A549 (cell line): ENCODE data around the gene CHP2.

ENCODE experiments used
- CTCF ChIP-seq: fragments of >200 bp; sonication (Bioruptor Twin); formaldehyde crosslinking; IDR thresholded peaks from 3 replicates; pipeline ENCODE4 v1.5.1; 2016
- FOSL2 ChIP-seq, 2 experiments: fragments of 450-650 bp in 1 of 2; fragments of >200 bp in 1 of 2; sonication (Bioruptor Twin) in 1 of 2; formaldehyde crosslinking; IDR thresholded peaks; 2 replicates each; pipeline versions ENCODE4 v1.5.0 to v1.6.1; 2016 to 2020; ENCODE audit warnings: mild to moderate bottlenecking in 1 of 2, moderate library complexity in 1 of 2
- HDAC2 ChIP-seq: fragments of 200-600 bp; sonication (generic); IDR thresholded peaks from 2 replicates; pipeline ENCODE4 v1.6.1; 2016
- MAFK ChIP-seq: fragments of 450-650 bp; IDR thresholded peaks from 2 replicates; pipeline ENCODE4 v1.6.1; 2014; ENCODE audit not compliant: partially characterized antibody
- MYC ChIP-seq: IDR thresholded peaks from 2 replicates; pipeline ENCODE4 v1.6.1; 2012; ENCODE audit warnings: mild to moderate bottlenecking, inconsistent platforms, low read length, improper control_type of control experiment, borderline replicate concordance
- POLR2A ChIP-seq: IDR thresholded peaks from 2 replicates; pipeline ENCODE4 v1.6.1; 2012; ENCODE audit warnings: mild to moderate bottlenecking, low read length
- RAD21 ChIP-seq, 2 experiments: fragments of >200 bp in 1 of 2; sonication (Bioruptor Twin) in 1 of 2; formaldehyde crosslinking in 1 of 2; IDR thresholded peaks in 1 of 2; conservative IDR thresholded peaks in 1 of 2; 2 replicates in 1 of 2; 3 replicates in 1 of 2; pipeline ENCODE4 v1.6.1; 2012 to 2018; ENCODE audit warnings: inconsistent platforms in 1 of 2
- RNF2 ChIP-seq: fragments of 200-600 bp; sonication (generic); IDR thresholded peaks from 2 replicates; pipeline ENCODE4 v1.6.1; 2016; ENCODE audit warnings: low read depth, mild to moderate bottlenecking, antibody characterized with exemption, moderate library complexity, borderline replicate concordance
- ZNF302 ChIP-seq: fragments of 250-450 bp; sonication (Bioruptor Pico); IDR thresholded peaks from 2 replicates; pipeline ENCODE4 v1.9.0; 2021; ENCODE audit warnings: inconsistent platforms, mild to moderate bottlenecking, moderate library complexity

- no peak for TF ChIP-seq RNF2
- TF ChIP-seq POLR2A = no peak
- TF ChIP-seq CTCF = no peak
- no peak for TF ChIP-seq RAD21 (conservative IDR thresholded peaks at IDR 0.05 in 1 of 2, IDR thresholded peaks at IDR 0.05 in 1 of 2)
- TF ChIP-seq HDAC2 = no peak
- no peak for TF ChIP-seq MAFK
- no peak for TF ChIP-seq MYC
- TF ChIP-seq ZNF302 = no peak
- TF ChIP-seq FOSL2 (IDR thresholded peaks at IDR 0.05) = no peak
- no peak for TF ChIP-seq FOSL2 (CRISPR knock-in tag; IDR thresholded peaks at IDR 0.05)
These were observed at the start of gene CHP2 for GRCh38 chr16:23754594-23755483.
